IMR-90 (cell line): ENCODE measurements around the gene NPW. TPM values are rescaled to one million over a fixed set of nuclear protein-coding genes. Genes with fewer than 3 reads are reported as not detected.

Experiments used
- ATAC-seq: fragments of 200-7000 bp; cut with Tn5 transposase; 2 replicates; pipeline ENCODE4 v1.9.1; 2020; ENCODE audit warnings: low read depth, mild to moderate bottlenecking, moderate library complexity
- BruUV-seq: library from RNA; stranded (reverse); fragments of 400-500 nt; replicated peaks from 2 replicates; lab custom pipeline; 2021; lab: Mats Ljungman, UMichigan
- CTCF ChIA-PET: fragments of 300-600 bp; formaldehyde crosslinking; extraction: SDS; loops from one replicate; lab custom pipeline; 2021; ENCODE audit warnings: antibody characterized with exemption; lab: Yijun Ruan, JAX
- POLR2A ChIA-PET: fragments of 300-600 bp; sonication (Branson Sonifier 250); formaldehyde crosslinking; loops from one replicate; lab custom pipeline; 2022; ENCODE audit warnings: antibody characterized with exemption; ENCODE audit not compliant: unreplicated experiment; lab: Charles Lee
- DNase-seq: peaks from one replicate; pipeline ENCODE4 v3.0.0; 2013
- H2AFZ ChIP-seq: replicated peaks from 2 replicates; pipeline ENCODE3; 2013; ENCODE audit warnings: low read length, mild to moderate bottlenecking; ENCODE audit not compliant: poor library complexity
- H2AK5ac ChIP-seq: 2 replicates; pipeline ENCODE4 v1.6.1; 2013; ENCODE audit warnings: low read depth, low read length, inconsistent platforms
- H2AK9ac ChIP-seq: replicated peaks from 2 replicates; pipeline ENCODE3; 2013; ENCODE audit warnings: mild to moderate bottlenecking, low read depth, low read length, moderate library complexity; ENCODE audit not compliant: poor library complexity
- H2BK120ac ChIP-seq: 2 replicates; pipeline ENCODE4 v1.6.1; 2013; ENCODE audit warnings: low read depth, low read length, inconsistent platforms
- H2BK15ac ChIP-seq: 3 replicates; pipeline ENCODE4 v1.6.1; 2013; ENCODE audit warnings: low read depth, low read length, inconsistent platforms
- H2BK20ac ChIP-seq: 2 replicates; pipeline ENCODE4 v1.6.1; 2013; ENCODE audit warnings: low read depth, mild to moderate bottlenecking, inconsistent platforms, low read length, moderate library complexity
- H2BK5ac ChIP-seq: 2 replicates; pipeline ENCODE4 v1.6.1; 2013; ENCODE audit warnings: mild to moderate bottlenecking, low read depth, low read length, inconsistent platforms; ENCODE audit not compliant: poor library complexity, severe bottlenecking
- H3K14ac ChIP-seq: replicated peaks from 2 replicates; pipeline ENCODE4 v1.6.1; 2013; ENCODE audit warnings: low read depth, low read length, inconsistent platforms
- H3K18ac ChIP-seq: 2 replicates; pipeline ENCODE4 v1.6.1; 2013; ENCODE audit warnings: low read depth, low read length, control low read depth
- H3K23ac ChIP-seq: 2 replicates; pipeline ENCODE4 v1.6.1; 2013; ENCODE audit warnings: low read depth, low read length, inconsistent platforms
- H3K27ac ChIP-seq: 2 replicates; pipeline ENCODE4 v1.5.1; 2013; ENCODE audit warnings: mild to moderate bottlenecking, control low read depth, low read length; ENCODE audit not compliant: insufficient read depth
- H3K27me3 ChIP-seq: 2 replicates; pipeline ENCODE4 v1.6.1; 2013; ENCODE audit warnings: low read length; ENCODE audit not compliant: control insufficient read depth, insufficient read depth
- H3K36me3 ChIP-seq: 2 replicates; pipeline ENCODE4 v1.6.1; 2013; ENCODE audit warnings: low read length, mixed read lengths; ENCODE audit not compliant: control insufficient read depth, insufficient read depth
- H3K4ac ChIP-seq: 2 replicates; pipeline ENCODE4 v1.6.1; 2013; ENCODE audit warnings: low read depth, low read length, inconsistent platforms
- H3K4me1 ChIP-seq: 2 replicates; pipeline ENCODE4 v1.6.1; 2013; ENCODE audit warnings: low read length, mixed read lengths; ENCODE audit not compliant: control insufficient read depth, insufficient read depth
- H3K4me2 ChIP-seq: 2 replicates; pipeline ENCODE4 v1.6.1; 2013; ENCODE audit warnings: low read depth, mild to moderate bottlenecking, control low read depth, low read length, moderate library complexity
- H3K4me3 ChIP-seq: 2 replicates; pipeline ENCODE4 v1.5.1; 2013; ENCODE audit warnings: low read depth, mild to moderate bottlenecking, control low read depth, low read length, moderate library complexity; ENCODE audit not compliant: insufficient read depth
- H3K56ac ChIP-seq: 2 replicates; pipeline ENCODE4 v1.6.1; 2013; ENCODE audit warnings: low read length, inconsistent platforms; ENCODE audit not compliant: insufficient read depth; ENCODE audit errors: extremely low read depth
- H3K79me1 ChIP-seq, 2 experiments: 2 replicates each; pipeline ENCODE4 v1.6.1; 2013; ENCODE audit warnings: low read length in 2 of 2, inconsistent platforms in 1 of 2, low read depth in 1 of 2
- H3K9ac ChIP-seq: 2 replicates; pipeline ENCODE4 v1.6.1; 2013; ENCODE audit warnings: low read depth, low read length, control low read depth
- H3K9me1 ChIP-seq: 2 replicates; pipeline ENCODE4 v1.6.1; 2013; ENCODE audit warnings: low read length, inconsistent platforms; ENCODE audit not compliant: insufficient read depth
- H3K9me3 ChIP-seq: 2 replicates; pipeline ENCODE4 v1.6.1; 2013; ENCODE audit warnings: low read length; ENCODE audit not compliant: control insufficient read depth, insufficient read depth
- H4K20me1 ChIP-seq: 2 replicates; pipeline ENCODE4 v1.6.1; 2013; ENCODE audit warnings: low read length, inconsistent platforms; ENCODE audit not compliant: insufficient read depth
- H4K5ac ChIP-seq: 2 replicates; pipeline ENCODE4 v1.6.1; 2013; ENCODE audit warnings: mild to moderate bottlenecking, low read depth, low read length, control low read depth
- H4K8ac ChIP-seq, 2 experiments: 2 replicates each; pipeline ENCODE4 v1.6.1; 2013; ENCODE audit warnings: low read depth in 2 of 2, low read length in 2 of 2, control low read depth in 1 of 2, inconsistent platforms in 1 of 2
- H4K91ac ChIP-seq: 2 replicates; pipeline ENCODE4 v1.6.1; 2013; ENCODE audit warnings: low read depth, low read length, inconsistent platforms; ENCODE audit not compliant: insufficient read depth
- CEBPB ChIP-seq: IDR thresholded peaks from 2 replicates; pipeline ENCODE4 v1.6.1; 2012; ENCODE audit warnings: low read depth, low read length, improper control_type of control experiment
- MAZ ChIP-seq: IDR thresholded peaks from 2 replicates; pipeline ENCODE4 v1.6.1; 2012; ENCODE audit warnings: low read depth, mild to moderate bottlenecking, low read length, improper control_type of control experiment, moderate library complexity, borderline replicate concordance
- RCOR1 ChIP-seq: IDR thresholded peaks from 2 replicates; pipeline ENCODE4 v1.6.1; 2012; ENCODE audit warnings: mild to moderate bottlenecking, low read length, improper control_type of control experiment; ENCODE audit not compliant: insufficient replicate concordance
- WGBS, 2 experiments: methylation state at CpG; one replicate each; pipeline versions ENCODE4 v1.1.5 to v1.1.7; 2013; ENCODE audit warnings: missing lambda C conversion rate in 2 of 2; ENCODE audit not compliant: insufficient read length in 1 of 2; ENCODE audit errors: extremely low coverage in 2 of 2; 5-methylcytosine and 5-hydroxymethylcytosine counted together
- dilution Hi-C: fragments of 300-500 bp; cut with HindIII; formaldehyde crosslinking; loops from one replicate; pipeline ENCODE4 v1.14.3; 2018; ENCODE audit warnings: low sequenced_read_pairs; ENCODE audit not compliant: unreplicated experiment
- in situ Hi-C: fragments of 300-500 bp; cut with MboI; formaldehyde crosslinking; loops from 3 replicates; pipeline ENCODE4 v1.14.3; 2019; ENCODE audit warnings: low sequenced_read_pairs, inconsistent platforms, mixed read lengths
- intact Hi-C: fragments of 100-400 bp; cut with micrococcal nuclease; formaldehyde crosslinking; loops from 2 replicates; pipeline ENCODE4 v1.10.0; 2022
- polyA plus RNA-seq, 3 experiments: library from polyadenylated mRNA; depleted of rRNA; stranded (reverse); fragments of >200 nt; gene quantifications; 2 replicates each; pipeline ENCODE4 v1.2.3, GENCODE V29; 2012; ENCODE audit warnings: low replicate concordance in 1 of 3
- total RNA-seq: library from RNA; depleted of rRNA; stranded (reverse); fragments of >200 nt; gene quantifications from 2 replicates; pipeline ENCODE4 v1.2.3, GENCODE V29; 2012

Gene NPW
- total and polyA plus RNA-seq, 2 of the 4 experiments (the other 2 are of a cell fraction) = 0.18 to 2.0 TPM

DNA sequence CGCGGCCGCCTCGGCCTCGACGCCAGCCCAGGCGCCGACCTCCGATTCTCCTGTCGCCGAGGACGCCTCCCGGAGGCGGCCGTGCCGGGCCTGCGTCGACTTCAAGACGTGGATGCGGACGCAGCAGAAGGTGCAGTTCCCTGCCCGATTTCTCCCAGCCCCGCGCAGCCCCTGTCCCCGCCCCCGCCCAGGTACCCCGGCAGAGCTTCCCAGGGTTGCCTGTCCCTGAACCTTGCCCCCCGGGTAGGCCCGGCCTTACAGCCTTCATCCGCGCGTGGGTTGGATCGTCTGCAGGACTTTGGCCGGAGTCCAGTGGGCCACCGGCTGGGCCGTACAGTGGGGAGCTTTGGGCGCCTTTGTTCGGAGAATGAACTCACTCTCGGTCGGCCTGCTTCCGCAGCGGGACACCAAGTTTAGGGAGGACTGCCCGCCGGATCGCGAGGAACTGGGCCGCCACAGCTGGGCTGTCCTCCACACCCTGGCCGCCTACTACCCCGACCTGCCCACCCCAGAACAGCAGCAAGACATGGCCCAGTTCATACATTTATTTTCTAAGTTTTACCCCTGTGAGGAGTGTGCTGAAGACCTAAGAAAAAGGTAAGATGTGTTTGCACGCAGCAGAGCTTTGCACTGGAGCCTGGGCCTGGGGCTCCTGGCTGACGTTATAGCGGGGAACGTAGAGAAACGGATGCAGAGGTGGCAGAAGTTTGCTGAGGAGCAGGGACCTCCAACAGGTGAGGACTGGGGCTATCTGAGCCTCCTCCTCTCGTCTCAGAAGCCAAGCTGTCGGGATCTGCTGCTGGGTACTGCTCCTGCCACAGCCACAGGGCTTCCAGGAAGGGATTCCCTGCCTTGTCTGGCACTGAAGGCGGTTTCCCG is 35.0 kb upstream of the NPW start:
- Histone ChIP-seq H3K18ac (no peak overlapping the region), H3K9ac (peak overlapping the region; percentile 71), H3K9me1 (peaks cover 9% of the 10 kb centered on the region), H3K56ac (peak overlapping the region; percentile 65), H4K91ac (peak overlapping the region; percentile 28), H3K27me3 (peaks cover 37% of the 10 kb centered on the region), H2AFZ (peak overlapping the region; percentile 94), H3K4ac (peak overlapping the region; percentile 30), H2AK9ac (peak overlapping the region; percentile 95), H3K9me3 (no peaks in the 10 kb centered on the region), H3K4me3 (peak overlapping the region; percentile 76), H4K8ac (peak overlapping the region; percentile 29 to 53; a peak in 3 of 4 replicates), H3K23ac (peak overlapping the region; percentile 89), H3K79me1 (peaks cover 21 to 29% of the 10 kb centered on the region in 2 experiments), H2AK5ac (peak overlapping the region; percentile 5; the same call in 1 of the 2 replicates), H3K27ac (peak overlapping the region; percentile 30), H3K14ac (peak overlapping the region; percentile 85), H3K4me2 (peak overlapping the region; percentile 89), H2BK20ac (no peak overlapping the region), H3K36me3 (peaks cover 13% of the 10 kb centered on the region), H4K5ac (peak overlapping the region; percentile 22; the same call in 1 of the 2 replicates), H2BK5ac (peak overlapping the region; percentile 14), H4K20me1 (no peaks in the 10 kb centered on the region; the same call in none of the 2 replicates), H2BK15ac (no peak overlapping the region), H3K4me1 (peaks cover 8% of the 10 kb centered on the region), H2BK120ac (no peak overlapping the region)
- WGBS, 2 experiments = 7% methylated on average over 26 of the region's 58 CpGs; no CpG with 5 or more reads in 1 of the 2 experiments
- ATAC-seq (peak; percentile 15), DNase-seq (peak; percentile 13)
- CTCF ChIA-PET = interaction anchor here (0.8 kb wide), 1 partner anchor 20 kb away, joined by 3 read pairs; no protein-coding TSS in a partner anchor
- POLR2A ChIA-PET = interaction anchor here (0.6 kb wide), 1 partner anchor 49 kb away, joined by 5 read pairs; no protein-coding TSS in a partner anchor
- no peak for TF ChIP-seq RCOR1
- TF ChIP-seq CEBPB = no peak
- no peak for TF ChIP-seq MAZ
- intact Hi-C loops = no loop called here
- dilution Hi-C loops = no loop called here
- BruUV-seq = no TSS peak
- in situ Hi-C loops = no loop called here
